ENCODE measurements around the gene TOMM22.

Gene TOMM22

DNA sequence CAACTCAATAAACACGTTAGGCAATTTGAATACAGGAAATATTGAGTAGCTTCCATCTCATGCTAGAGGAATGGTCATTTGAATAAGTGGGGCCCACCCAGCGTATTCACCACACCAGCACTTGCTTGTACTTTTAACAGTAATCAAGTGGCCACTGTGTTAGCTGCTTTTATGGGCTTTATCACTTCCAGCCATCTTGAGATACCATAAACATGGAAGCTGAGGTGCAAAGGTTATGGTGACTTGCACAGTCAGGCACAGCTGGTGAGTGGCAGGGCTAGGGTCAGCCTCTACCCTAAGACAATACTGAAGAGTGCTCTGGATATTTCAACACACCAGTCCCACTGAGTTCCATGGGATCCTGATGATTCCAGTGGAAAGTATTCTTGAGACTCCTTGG lies 12.3 kb downstream of the TOMM22 start:
- intact Hi-C loops (cut with DNase I), result no loop called here
- DNase-seq, result no peak

DNA sequence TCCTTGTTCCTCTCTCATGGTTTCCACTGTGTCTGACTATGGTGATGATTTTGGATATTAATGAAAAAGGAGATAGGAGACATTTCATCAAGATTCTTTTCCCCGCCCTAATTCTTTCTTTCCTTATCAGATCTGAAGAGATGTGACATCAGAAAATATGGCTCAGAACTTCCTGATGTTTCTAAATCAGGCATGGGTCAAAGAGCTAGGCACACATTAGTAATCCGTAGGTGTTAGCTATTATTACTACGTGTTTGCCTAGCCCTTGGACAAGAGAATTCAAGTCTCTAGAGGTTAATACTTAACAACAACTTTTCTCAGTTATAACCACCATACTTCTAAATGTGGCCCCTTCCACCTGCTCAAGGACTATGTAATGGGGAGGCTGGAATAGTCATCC lies 13.2 kb downstream of the TOMM22 start:
- intact Hi-C loops (cut with DNase I), result no loop called here
- no peak for DNase-seq

DNA sequence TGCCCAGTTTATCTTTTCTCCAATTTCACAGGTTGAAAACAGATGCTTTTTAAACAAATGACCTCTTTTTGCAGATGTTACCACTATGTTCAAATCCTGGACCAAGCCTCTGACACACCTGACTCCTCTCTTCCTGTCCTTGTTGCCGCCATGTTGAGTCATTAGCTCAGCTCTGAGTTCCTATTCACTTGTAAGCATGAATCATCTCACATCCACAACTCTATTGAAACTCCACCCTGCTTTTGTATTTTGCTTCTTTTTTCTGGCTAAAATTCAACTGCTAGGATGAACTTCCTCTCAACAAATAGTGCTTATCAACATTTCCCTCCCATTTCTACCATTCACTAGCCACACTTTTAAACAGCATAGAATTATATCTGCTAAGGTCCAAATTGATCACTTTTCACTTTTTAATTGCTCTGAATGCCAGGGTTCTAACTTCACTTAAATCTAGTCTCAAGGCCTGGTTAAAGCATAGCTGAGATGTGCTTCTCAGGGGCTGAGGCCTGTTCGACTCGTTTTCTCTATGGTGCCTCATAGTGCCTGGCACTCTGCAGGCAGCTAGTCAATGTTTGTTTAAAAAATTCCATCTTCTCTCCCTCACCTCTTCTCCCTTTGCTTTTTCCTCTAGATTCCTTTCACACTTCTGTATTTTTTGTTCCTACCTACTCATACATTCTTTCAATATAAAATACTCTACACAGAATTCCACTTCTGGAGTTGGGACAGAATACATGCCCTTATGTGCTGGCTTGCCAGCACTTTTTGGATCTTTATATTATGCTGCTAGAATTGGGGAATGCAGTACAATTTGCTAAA lies 15.1 kb downstream of the TOMM22 start:
- no peak for DNase-seq
- intact Hi-C loops (cut with DNase I), result no loop called here

DNA sequence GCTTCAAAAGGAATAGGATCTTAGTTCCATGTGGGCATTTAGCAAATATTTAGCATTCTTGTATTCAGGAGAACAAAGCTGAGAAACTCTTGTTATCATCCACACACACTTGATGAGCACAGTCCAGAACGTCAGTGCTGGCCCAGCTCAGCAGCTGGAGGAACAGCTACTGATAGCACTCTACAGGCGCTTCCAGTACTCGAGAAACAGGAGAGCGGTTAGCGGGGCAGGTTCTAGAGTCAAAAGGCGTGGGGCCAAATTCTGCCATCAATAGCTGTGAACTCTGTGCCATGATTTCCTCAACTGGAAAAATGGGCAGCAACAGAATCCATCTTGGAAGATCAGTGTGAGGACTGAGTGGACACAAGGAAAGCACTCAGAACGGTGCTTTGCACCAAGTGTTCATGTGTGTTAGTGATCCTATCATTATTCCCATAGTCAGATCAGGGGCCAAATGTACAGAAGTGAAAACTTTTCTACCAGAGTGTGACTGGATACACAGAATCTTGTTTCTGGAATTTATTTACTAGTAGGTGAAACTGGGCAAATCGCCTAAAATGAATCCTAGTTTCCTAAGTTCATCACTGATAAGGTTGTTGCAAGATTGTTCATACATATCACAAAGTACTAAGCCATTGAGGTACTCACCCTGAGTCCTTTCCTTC lies 15.8 kb downstream of the TOMM22 start:
- intact Hi-C loops (cut with DNase I), result loop anchor here (2.0 kb wide), 1 partner anchor 15 kb away; no protein-coding TSS in a partner anchor
- DNase-seq, result no peak

DNA sequence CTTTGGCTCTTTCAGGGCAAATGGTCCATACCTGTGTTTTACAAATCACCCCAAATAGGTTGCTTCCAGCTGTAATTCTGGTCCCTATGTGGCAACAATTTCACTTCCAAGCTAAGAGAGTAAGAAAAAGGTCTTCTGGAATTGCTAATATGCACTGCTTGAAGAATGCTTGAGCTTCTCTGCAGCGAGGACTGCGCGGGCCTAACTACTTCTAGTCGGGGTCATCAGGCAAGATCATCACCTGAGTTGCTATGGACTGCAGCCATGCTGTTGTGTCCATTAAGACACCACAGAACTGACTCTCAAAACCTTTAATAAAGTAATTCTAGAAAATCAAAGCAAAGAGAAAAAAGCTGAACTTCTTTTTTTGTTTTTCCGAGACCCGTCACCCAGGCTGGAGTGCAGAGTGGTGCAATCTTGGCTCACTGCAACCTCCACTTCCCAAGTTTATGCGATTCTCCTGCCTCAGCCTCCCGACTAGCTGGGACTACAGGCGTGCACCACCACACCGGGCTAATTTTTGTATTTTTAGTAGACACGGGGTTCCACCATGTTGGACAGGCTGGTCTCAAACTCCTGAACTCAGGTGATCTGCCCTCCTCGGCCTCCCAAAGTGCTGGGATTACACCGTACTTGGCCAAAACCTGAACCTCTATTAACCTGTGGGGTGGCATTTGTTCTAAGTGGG lies 16.8 kb downstream of the TOMM22 start:
- no peak for DNase-seq
- intact Hi-C loops (cut with DNase I), result loop anchor here (2.0 kb wide), 1 partner anchor 16 kb away; no protein-coding TSS in a partner anchor

DNA sequence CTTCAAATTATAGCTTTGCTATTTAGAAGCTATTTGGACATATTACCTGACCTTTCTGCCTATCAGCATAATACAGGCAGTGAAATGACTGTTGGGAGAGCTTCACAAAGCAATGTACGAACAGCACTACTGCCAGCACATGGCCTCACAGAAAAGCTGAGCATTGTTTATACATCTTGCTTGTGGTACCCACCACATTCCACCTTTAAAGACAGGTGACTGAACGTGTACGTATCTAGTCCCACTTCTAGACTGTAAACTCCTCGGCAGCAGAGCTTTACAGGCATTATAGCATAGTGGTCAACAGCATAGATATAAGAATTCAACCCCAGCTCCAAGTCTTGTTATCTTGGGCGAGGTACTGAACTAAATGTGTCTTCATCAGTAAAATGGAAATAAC lies 17.4 kb downstream of the TOMM22 start:
- no peak for DNase-seq
- intact Hi-C loops (cut with DNase I), result loop anchor here (2.0 kb wide), 1 partner anchor 16 kb away; no protein-coding TSS in a partner anchor

DNA sequence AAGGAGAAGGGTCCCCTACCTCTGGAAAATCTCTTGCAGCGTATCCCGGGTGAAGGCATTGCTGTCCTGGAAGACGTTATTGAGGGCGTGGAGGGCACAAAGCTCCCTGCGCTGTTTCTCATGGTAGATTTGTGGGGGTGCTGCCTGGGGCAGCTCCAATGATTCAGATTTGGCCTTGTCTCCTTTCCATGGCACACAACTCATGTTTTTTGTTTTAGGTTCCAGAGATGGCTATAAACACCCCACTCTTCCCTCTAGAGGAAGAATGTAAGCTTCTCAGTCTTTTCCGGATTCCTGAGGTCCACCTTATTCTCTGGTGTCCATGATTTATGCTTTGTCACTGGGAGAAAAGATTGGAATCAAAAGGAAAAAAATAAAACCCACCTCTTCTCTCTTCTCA lies 18.0 kb downstream of the TOMM22 start:
- DNase-seq, result peak in 1 of 10 donors; percentile 79
- intact Hi-C loops (cut with DNase I), result loop anchor here (2.0 to 10.0 kb wide), 2 partner anchors 17 to 195 kb away; partner anchors contain the start of gene DDX17

DNA sequence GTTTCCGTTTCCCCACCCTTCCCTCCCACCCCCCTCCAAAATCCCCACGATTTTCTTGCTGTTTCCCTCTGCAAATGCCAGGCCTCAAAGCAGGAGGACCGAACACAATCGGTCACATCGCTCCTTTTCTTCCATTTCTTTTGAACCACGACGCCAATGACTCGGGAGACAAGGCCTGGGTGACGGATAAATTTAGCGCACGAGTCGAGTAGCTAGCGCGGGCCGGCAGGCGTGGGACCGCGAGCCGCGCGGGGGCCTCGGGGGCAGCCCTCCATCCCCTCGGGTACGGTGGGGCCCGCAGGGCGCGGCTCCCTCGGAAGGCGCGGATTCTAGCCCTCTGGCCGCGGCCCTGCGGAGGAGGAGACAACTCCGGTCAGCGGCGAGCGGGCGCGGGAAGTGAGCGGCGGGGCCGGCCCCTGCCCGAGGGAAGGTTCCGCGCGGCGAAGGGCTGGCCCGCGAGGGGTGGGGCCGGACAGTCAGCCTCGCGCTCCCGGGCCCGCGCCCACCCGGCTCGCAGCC lies 18.6 kb downstream of the TOMM22 start:
- DNase-seq, result peak in 2 of 10 donors; percentile 18 to 76
- intact Hi-C loops (cut with DNase I), result loop anchor here (10.0 kb wide), 1 partner anchor 196 kb away; the partner anchor contains the start of gene DDX17

DNA sequence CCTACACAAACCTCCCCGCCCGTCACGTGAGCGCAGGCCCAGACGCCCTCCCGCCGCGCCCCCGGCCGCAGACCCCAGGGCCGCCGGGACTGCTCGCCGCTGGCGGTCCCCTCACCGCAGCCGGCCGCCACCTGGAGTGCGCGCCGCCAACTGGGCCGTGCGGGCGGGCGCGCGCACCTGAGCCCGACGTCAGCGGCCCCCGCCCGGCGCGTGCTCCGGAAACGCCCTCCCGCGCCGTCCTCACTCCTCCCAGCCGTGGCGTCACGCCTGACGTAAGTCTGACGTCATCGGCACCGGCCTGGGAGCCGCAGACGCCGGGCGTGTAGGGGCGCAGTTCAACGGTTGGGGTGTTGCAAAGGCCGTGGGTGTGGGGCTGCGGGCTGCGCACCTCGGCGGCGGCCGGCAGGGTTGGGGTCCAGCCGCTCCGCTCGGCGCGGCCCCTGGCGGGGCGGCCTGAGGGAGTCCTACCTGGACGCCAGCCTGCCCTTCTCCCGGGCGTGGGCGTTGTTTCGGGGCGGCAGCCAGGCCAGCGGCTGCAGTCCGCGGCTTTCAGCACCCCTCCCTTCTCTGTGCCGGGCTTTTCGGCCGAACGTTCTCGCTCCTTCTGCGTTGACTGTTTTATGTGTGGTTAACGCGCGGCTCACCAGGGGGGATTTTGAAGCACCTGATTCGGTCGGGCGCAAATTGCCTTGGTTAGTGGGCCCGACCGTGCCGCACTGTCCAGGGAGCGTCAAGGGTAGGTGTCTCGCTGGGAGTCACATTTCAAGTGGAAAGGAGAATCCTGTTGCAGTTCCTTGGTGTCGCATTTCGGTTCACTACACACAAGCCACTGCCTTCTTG lies 19.3 kb downstream of the TOMM22 start, which contains the start of gene JOSD1:
Gene JOSD1, minus strand, starts transcription at position 155 of the 840 bp plus-strand sequence. CDS start 956 bp downstream, outside the sequence.
- intact Hi-C loops (cut with DNase I), result loop anchor here (10.0 kb wide), 1 partner anchor 196 kb away; the partner anchor contains the start of gene DDX17
- DNase-seq, result peak; percentile 93 to 99 (median 96)

DNA sequence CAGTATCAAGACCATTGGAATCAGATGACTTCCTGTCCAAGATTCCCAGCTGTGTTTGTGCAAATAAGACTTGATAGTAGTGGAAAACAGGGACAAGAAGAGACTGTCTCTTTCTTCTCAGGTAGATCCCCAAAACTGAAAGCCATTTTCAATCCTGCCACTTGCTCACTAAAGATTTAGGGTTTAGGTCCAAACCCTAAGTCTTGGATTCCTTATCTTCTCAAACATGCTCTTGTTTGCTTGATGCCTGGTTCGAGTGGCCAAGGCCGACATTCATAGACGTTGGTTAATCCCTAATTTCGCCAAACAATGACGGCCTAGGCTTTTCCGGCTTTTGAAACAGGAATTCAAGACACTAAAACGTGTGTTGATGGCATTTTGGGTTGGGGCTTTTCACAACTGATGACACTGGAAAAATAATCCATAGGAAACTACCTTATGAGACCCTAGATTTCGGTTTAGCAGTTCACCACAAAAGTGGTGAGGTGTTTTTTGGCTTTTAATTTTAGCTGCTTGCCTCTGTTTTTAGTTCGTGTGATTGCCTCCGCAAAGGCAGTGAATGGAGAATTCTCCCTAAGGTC lies 23.0 kb downstream of the TOMM22 start:
- no peak for DNase-seq
- intact Hi-C loops (cut with DNase I), result loop anchor here (2.0 to 10.0 kb wide), 2 partner anchors 50 to 200 kb away; partner anchors contain the start of genes DDX17 and SUN2

DNA sequence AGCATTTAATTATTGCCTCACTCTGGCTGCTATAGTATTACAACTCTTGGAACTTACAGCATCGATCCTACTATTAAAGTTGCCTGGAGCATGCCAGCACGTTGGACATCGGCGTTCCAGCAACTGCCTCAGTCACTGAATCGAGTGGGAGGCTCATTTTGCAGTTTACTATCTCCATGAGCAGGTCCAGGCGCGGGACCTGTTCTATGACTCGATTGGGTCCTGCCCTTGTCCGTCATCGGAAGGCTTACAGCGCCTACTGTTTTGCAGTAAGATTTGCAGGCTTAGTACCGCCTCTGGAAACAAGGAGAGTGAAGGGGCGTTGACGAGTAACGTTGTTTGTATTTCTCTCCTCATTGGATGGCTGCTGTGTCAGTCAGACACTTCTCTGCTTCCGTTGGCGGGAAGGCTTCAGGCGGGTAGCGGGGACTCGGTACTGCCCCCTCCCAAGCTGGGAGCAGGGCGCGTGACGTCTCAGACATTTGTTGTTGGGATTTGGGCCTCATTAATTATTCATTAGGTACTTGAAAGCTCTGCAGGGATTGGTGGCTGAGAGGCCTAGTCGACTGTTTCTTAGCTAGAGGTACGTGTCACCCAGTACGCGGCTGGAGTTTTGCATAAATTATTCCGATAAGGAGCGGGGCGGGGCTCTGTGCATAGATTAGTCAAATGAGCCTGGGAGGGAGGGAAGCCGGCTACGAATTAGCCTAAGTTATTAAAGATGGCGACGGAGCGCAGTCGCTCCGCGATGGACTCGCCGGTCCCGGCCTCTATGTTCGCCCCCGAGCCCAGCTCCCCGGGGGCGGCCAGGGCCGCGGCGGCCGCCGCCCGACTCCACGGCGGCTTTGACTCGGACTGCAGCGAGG lies 23.7 kb downstream of the TOMM22 start, which contains the start of gene GTPBP1:
Gene GTPBP1, plus strand, starts transcription at position 710 of the 866 bp plus-strand sequence. Its CDS starts 12 bp downstream, at position 722.
- intact Hi-C loops (cut with DNase I), result loop anchor here (2.0 to 10.0 kb wide), 2 partner anchors 49 to 201 kb away; partner anchors contain the start of genes DDX17 and SUN2
- peak; percentile 96 to 100 (median 98) for DNase-seq

DNA sequence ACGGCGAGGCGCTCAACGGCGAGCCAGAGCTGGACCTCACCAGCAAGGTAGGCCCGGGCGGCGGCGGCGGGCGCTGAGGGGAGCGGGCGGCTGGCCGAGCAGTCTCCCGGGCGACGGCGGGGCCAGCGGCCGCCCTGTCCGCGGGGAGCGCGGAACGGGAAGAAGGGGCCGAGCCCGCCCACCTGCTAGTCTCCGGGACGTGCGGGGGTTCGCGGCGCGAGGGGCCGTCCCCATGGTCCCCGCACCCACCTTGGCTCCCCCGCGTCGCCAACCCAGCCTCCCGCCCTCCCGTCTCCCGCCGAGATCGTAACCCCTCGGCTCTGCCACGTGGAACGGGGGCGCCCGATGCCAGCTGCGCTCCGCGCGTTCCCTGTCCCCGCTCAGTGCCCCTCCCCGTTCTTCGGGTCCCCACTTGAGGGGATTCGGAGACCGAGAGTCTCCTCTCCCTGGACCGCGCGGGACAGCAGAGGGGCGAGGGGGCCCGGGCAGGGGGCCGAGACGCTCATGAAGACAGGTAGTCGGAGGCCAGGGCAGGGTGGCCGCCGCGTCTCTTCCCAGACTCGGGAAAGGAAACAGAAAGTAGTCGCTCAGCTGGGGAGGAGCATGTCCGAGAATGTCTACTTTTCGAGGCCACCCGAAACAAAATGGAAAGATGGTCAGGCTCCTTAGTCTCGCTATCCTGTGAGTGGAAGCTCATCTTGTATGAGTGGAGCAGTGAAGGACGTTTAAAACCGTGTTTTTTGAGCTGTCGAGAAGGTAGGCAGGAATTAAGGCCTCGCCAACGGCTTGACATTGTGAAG lies 24.5 kb downstream of the TOMM22 start:
- DNase-seq, result peak in 7 of 10 donors; percentile 18 to 91 (median 52)
- intact Hi-C loops (cut with DNase I), result loop anchor here (10.0 kb wide), 1 partner anchor 202 kb away; the partner anchor contains the start of gene DDX17

DNA sequence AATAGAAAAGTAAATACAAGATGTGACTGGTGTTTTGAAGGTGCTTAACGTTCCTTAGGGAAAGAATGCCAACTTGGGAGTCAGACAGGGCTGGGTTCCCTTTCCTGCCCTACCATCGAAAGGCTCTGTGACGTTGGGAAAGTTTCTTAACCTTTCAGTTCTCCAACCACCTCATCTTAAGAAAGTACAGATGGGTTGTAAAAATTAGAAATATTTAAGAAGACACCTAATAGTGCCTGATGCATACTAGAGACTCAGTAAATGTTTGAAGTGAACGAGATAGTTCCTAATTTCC lies 25.1 kb downstream of the TOMM22 start:
- DNase-seq, result no peak
- intact Hi-C loops (cut with DNase I), result loop anchor here (10.0 kb wide), 1 partner anchor 202 kb away; the partner anchor contains the start of gene DDX17

DNA sequence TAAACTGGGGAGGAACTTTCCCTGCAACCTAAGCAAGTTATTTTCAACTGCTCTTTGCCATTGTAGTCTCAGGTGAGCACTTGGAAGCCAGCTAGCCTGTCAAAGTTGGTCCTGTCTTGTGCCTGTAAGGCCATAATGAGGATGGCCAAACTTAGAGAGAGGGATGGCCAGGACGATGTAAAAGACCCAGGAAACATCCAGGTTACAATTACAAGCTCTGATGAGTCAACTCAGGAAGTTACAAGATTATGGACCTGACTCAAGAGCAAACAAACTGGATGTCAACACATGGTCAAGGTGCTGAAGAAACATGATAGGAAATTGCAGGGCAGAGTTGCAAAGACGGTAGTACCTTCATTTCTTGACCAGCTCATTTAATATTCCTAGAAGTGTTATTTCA lies 25.6 kb downstream of the TOMM22 start:
- no peak for DNase-seq

DNA sequence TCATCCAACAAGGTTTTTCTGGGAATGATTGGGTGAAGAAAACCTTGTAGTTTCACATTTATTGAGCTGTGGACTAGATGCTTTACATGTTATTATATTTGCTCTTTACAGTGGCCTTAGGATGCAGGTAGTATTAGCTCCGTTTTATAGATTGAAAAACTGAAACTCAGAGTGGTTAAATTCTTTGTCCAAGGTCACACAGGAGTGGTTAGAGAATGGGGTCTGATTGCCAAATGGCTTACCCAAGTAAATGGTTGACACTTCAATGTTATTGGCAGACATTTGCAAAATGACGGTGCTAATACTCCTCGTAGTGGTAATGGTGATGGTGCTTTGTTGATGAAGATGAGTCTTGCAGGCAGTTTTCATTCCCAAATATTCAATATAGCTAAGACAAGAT lies 26.2 kb downstream of the TOMM22 start:
- no peak for DNase-seq
- intact Hi-C loops (cut with DNase I), result loop anchor here (10.0 kb wide), 1 partner anchor 203 kb away; the partner anchor contains the start of gene DDX17

More for the DNA sequence above, 25.6 kb downstream of the TOMM22 start:
- intact Hi-C loops (cut with DNase I), result loop anchor here (10.0 kb wide), 1 partner anchor 203 kb away; the partner anchor contains the start of gene DDX17

DNA sequence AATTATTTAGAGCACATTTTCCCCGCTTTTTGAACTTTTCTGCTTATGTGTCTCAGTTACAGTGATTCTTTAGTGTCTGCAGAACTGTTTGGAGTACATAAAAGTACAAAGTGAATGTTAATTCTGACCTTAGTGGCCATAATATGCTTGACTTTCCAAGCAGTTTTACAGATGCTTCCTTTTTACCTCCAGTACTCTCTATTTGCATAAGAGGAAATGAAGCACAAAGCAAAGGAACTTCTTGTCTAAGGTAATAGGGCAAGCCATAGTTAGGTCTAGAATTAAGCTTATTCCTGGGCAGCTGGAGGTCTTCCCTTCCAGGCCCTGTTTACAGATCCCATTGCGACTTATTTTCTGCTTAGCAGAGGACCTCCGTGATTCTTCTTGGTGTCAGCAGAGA lies 27.5 kb downstream of the TOMM22 start:
- intact Hi-C loops (cut with DNase I), result loop anchor here (10.0 kb wide), 1 partner anchor 205 kb away; the partner anchor contains the start of gene DDX17

DNA sequence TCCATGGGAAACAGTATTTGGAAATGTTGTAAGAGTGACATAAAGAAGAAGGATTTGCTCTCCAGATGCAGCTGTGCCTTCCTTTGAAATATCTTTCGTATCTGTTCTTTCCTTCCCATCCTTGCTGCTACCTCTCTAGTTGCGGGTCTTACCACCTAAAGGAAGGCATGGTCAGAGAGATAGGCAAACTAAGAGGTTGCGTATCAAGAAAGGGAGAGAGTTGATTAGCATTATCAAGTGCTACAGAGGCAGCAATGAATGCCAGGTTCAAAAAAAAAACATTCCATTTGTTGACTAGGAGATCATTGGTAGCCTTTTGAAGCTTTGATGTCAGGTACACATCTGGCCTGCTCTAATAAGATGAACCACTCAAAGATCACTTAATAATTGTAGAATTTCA lies 28.6 kb downstream of the TOMM22 start:
- no peak for DNase-seq
- intact Hi-C loops (cut with DNase I), result no loop called here

More for the DNA sequence above, 27.5 kb downstream of the TOMM22 start:
- no peak for DNase-seq

All from posterior cingulate gyrus (tissue), 11 donors.